SK-N-MC (cell line): ENCODE data around the gene DYNLL2.

Experiments
- DNase-seq: peaks from one replicate; pipeline ENCODE4 v3.0.0-alpha.2; 2011; ENCODE audit warnings: low read depth, low spot score
- H3K27ac ChIP-seq: fragments of 200-600 bp; sonication (generic); 2 replicates; pipeline ENCODE4 v1.5.1; 2016; ENCODE audit warnings: mixed run types
- H3K36me3 ChIP-seq: fragments of 200-600 bp; sonication (generic); 2 replicates; pipeline ENCODE4 v1.6.1; 2017; ENCODE audit warnings: antibody characterized with exemption, low read length, mixed read lengths; ENCODE audit not compliant: insufficient read depth
- H3K4me3 ChIP-seq: fragments of 200-600 bp; sonication (generic); 2 replicates; pipeline ENCODE4 v1.5.1; 2016
- H3K9ac ChIP-seq: fragments of 200-600 bp; sonication (generic); 2 replicates; pipeline ENCODE4 v1.8.0; 2017; ENCODE audit warnings: mixed run types, mixed read lengths; ENCODE audit not compliant: insufficient read length
- H3K9me3 ChIP-seq: fragments of 200-600 bp; sonication (generic); 2 replicates; pipeline ENCODE4 v1.6.1; 2017; ENCODE audit warnings: low read depth, mild to moderate bottlenecking, antibody characterized with exemption, low read length, moderate library complexity, mixed read lengths
- EZH2 ChIP-seq: fragments of 200-600 bp; sonication (generic); IDR thresholded peaks from one replicate; pipeline ENCODE4 v1.6.1; 2017; ENCODE audit warnings: antibody characterized with exemption
- FOXP2 ChIP-seq: optimal IDR thresholded peaks from 2 replicates; pipeline ENCODE3; 2011; ENCODE audit warnings: mild to moderate bottlenecking, moderate library complexity; ENCODE audit not compliant: insufficient read depth; ENCODE audit errors: extremely low read length, control extremely low read depth
- POLR2AphosphoS5 ChIP-seq: IDR thresholded peaks from 2 replicates; pipeline ENCODE4 v1.6.1; 2012; ENCODE audit warnings: mild to moderate bottlenecking, low read depth, low read length, borderline replicate concordance

The DYNLL2 gene

DNA sequence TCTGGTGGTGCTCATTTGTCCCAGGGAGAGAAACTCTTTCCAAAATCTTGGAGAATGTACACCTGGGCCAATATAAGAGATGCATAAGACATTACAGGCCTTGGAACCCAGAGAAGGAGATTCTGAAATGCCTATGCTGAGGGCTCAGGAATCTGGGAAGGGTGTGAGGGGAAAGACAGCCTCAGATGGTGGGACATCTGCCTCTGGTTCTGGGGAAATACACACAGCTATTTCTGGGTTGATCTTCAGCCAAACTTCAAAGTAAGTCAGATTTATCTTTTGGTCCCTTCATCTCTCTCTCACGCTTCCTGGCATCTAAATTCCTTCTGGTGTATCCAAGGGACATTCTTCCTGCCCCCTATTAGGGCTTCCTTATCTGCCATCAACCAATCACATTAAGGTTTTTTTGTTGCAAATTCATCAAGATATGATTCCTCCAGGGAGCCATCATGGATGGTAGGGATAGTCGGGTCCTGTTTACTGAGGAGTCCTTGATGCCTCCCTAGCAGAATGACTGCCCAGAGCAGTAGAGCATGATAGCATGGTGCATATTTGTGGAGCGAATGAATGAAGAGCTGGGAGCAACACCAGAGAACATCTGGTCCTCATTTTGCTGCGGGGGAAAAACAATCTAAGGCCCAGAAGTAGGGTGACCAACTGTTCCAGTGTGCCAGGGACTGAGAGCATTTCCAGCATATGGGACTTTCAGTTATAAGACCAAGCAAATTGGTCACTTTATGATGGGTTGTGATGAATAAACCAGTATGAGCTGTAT, 35.7 kb upstream of the DYNLL2 start:
- no peak for DNase-seq

DNA sequence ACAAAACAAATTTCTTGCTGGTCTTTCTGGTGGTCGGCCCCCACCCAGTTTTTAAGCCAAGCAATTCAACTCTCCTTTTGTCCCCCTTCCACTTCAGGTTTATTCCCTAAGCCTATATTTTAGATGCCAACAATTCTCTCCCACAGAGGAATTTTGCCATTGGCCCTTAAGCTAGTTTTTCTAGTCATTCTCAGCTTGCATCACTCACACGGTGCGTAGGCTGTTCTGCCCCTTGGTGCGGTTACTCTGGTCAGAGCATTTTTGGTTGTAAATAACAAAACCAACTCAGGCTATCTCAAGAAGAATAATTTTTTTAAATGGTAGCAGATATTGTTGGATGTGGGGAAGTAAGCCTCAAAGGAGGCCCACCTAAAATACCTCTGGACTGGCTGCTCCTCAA, 33.7 kb upstream of the DYNLL2 start:
- TF ChIP-seq FOXP2 (no peak), EZH2 (no peak), POLR2AphosphoS5 (no peak)
- Histone ChIP-seq H3K27ac (no peak overlapping the region), H3K36me3 (no peaks in the 10 kb centered on the region), H3K9ac (no peak overlapping the region), H3K9me3 (no peaks in the 10 kb centered on the region), H3K4me3 (no peak overlapping the region)
- no peak for DNase-seq

More for the DNA sequence above, 35.7 kb upstream of the DYNLL2 start:
- Histone ChIP-seq H3K9me3 (no peaks in the 10 kb centered on the region), H3K9ac (no peak overlapping the region), H3K36me3 (no peaks in the 10 kb centered on the region), H3K27ac (no peak overlapping the region), H3K4me3 (no peak overlapping the region)
- TF ChIP-seq POLR2AphosphoS5: no peak
- no peak for TF ChIP-seq FOXP2
- no peak for TF ChIP-seq EZH2

DNA sequence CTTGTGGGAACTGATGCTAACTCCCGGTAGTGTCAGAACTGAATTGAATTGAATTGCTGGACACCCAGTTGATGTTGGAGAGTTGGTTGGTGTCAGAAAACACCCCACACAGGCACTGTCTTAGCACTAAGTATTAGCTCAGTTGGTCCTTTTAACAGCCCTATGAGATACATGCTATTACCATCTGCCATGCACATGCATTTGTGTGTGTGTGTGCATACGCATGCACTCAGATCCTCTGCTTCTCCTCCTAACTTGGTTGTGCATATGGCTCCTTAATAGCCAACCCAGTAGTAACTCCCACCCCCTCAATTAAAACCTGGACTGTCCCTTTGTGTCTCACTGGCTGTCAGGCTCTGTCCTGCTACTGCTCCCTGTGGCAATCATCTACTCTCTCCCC, 32.3 kb upstream of the DYNLL2 start:
- H3K4me3 ChIP-seq: no peak overlapping the region
- no peak for DNase-seq
- H3K9ac ChIP-seq: no peak overlapping the region
- no peak for TF ChIP-seq EZH2
- no peak for TF ChIP-seq FOXP2
- H3K36me3 ChIP-seq: no peaks in the 10 kb centered on the region
- H3K27ac ChIP-seq: no peak overlapping the region
- no peaks in the 10 kb centered on the region for H3K9me3 ChIP-seq

DNA sequence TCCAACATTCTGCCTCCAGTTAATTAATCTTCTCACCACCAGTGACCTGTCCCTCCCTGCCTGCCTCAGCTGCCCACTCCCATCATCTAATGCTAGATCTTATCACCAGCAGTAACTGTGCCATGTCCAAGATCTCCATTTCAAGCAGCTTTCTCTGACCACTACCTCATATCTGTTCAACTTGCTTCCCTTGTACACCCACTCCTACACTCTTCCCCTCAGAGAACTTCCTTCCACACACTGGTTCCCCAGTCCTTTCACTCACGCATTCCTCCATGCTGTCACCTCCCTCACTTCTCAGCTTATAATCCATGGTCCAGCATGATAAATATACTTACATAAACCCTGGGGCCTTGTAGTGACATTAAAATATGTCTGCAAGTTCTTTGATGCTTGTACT, 31.8 kb upstream of the DYNLL2 start:
- DNase-seq: no peak
- Histone ChIP-seq H3K9me3 (no peaks in the 10 kb centered on the region), H3K36me3 (no peaks in the 10 kb centered on the region), H3K27ac (no peak overlapping the region), H3K9ac (no peak overlapping the region), H3K4me3 (no peak overlapping the region)
- TF ChIP-seq FOXP2 (no peak), EZH2 (no peak), POLR2AphosphoS5 (no peak)

DNA sequence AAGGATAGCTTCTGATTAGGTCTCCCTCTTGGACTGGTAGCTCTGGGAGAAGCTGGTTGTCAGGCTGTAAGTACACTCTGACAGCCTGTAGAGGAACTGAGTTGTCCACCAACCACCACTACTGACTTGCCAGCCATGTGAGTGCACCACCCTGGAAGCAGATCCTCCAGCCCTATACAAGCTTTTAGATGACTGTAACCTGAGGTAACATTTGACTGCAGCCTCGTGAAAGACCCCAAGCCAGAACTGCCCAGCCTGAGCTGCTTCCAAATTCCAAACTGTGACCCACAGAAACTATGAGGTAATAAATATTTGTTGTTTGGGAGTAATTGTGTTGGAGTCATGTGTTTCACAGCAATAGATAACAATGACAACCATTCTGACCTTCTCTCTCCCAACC, 30.8 kb upstream of the DYNLL2 start:
- H3K4me3 ChIP-seq: no peak overlapping the region
- H3K9ac ChIP-seq: no peak overlapping the region
- no peak for DNase-seq
- H3K27ac ChIP-seq: no peak overlapping the region
- no peak for TF ChIP-seq EZH2
- no peak for TF ChIP-seq POLR2AphosphoS5
- no peak for TF ChIP-seq FOXP2
- H3K9me3 ChIP-seq: no peaks in the 10 kb centered on the region
- no peaks in the 10 kb centered on the region for H3K36me3 ChIP-seq

DNA sequence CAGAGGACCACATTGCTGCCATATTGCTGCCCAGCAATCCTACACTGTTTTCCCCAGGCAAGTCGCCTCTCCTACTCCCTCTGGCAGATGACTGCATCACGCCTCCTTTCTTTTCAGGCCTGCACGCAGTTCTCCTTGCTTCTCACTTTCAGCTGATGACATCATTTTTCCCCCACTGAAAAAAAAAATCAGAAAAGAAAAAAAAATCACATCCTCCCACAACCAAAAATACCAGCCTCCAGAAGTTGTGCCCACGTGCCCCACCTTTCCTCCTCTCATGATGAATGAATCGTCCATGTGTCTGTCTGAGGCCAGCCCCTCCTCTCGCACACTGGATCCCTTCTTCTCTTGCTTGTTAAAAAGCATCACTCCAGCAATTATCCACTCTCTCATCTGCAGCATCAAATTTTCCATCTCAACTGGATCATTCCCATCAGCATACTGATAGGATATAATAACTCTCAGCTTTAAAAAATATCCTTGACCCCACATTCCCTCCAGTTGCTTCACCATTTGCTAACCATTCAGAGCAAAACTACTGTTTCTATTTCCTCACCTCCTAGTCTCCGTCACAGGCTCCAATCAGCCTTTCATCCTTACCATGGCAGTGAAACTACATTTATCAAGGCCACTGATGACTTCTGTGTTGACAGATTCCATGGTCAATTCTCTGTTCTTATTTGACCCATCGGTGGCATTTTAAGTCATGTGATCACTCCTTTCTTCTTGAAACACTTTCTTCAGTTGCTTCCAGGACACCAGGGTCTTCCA, 30.1 kb upstream of the DYNLL2 start:
- H3K4me3 ChIP-seq: no peak overlapping the region
- no peak overlapping the region for H3K27ac ChIP-seq
- TF ChIP-seq EZH2: no peak
- TF ChIP-seq POLR2AphosphoS5: no peak
- no peak for TF ChIP-seq FOXP2
- no peak for DNase-seq
- no peaks in the 10 kb centered on the region for H3K36me3 ChIP-seq
- H3K9ac ChIP-seq: no peak overlapping the region
- H3K9me3 ChIP-seq: no peaks in the 10 kb centered on the region

DNA sequence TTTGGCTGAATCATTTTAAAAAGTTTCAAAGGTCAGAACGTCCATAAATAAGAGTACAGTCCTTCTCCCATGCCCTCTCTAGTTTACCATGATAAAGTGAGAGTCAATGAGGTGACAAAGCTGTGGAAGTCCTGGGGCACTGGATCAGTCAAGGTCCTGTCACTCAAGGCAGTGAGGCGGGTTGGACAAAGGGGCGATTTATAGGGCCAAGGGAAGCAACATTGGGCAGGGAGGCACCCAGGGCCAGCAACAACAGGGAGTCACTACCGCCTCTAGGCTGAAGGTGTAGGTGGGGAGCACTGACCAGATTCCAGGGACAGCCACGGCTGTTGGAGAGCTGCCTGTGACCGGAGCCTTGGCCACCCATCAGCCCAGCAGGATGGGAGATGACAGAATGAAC, 28.6 kb upstream of the DYNLL2 start:
- Histone ChIP-seq H3K4me3 (no peak overlapping the region), H3K27ac (no peak overlapping the region), H3K9ac (no peak overlapping the region), H3K36me3 (no peaks in the 10 kb centered on the region), H3K9me3 (no peaks in the 10 kb centered on the region)
- DNase-seq: no peak
- TF ChIP-seq POLR2AphosphoS5 (no peak), FOXP2 (no peak), EZH2 (no peak)

DNA sequence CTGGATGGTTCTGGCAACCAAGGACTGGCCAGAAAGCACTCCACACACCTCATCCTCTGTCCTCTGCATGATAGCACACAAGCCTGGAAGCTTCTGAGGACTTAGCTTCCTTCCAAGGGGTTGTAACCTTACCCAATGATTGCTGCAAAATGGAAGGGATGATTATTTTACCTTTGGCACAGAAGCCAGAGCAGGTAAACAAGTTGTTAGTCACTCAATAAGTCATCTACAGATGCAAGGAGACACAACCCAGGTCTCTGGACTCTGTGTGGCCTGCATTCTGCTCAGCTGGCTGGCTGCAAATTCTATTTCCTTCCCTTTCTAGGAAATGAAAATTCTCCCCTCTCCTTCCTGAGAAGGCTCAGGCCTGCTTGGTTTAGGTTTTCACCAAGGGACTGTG, 26.7 kb upstream of the DYNLL2 start:
- H3K9ac ChIP-seq: no peak overlapping the region
- no peak for TF ChIP-seq EZH2
- TF ChIP-seq POLR2AphosphoS5: no peak
- TF ChIP-seq FOXP2: no peak
- H3K4me3 ChIP-seq: no peak overlapping the region
- no peak overlapping the region for H3K27ac ChIP-seq
- no peak for DNase-seq
- no peaks in the 10 kb centered on the region for H3K36me3 ChIP-seq
- H3K9me3 ChIP-seq: no peaks in the 10 kb centered on the region

DNA sequence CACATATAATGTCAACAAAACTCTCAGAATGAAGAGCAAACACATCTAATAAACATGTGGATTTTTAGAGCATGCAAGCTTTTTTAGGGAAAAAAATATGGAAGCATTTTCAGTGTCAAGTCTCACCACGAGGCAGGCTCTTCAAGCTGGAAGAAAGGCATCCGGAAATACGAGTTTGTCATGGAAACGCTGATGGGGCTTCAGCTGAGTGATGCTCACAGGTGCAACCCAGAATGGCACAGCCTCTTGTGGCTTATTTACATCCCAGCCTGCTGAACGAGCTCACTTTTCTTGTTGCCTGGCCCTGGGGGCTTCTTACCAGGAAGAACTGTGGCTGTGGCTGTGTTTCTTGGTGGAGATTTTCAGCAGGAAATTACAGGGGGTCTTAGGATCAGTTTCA, 24.1 kb upstream of the DYNLL2 start:
- Histone ChIP-seq H3K27ac (no peak overlapping the region), H3K9me3 (no peaks in the 10 kb centered on the region), H3K4me3 (no peak overlapping the region), H3K9ac (no peak overlapping the region), H3K36me3 (no peaks in the 10 kb centered on the region)
- DNase-seq: no peak
- TF ChIP-seq EZH2: no peak
- no peak for TF ChIP-seq FOXP2
- TF ChIP-seq POLR2AphosphoS5: no peak
